H9 (cell line): ENCODE measurements around the gene MTFP1. TPM values are rescaled to one million over a fixed set of nuclear protein-coding genes. Genes with fewer than 3 reads are reported as not detected.

ENCODE experiments used
- DNase-seq: peaks from one replicate; pipeline ENCODE4 v3.0.0-alpha.2; 2017
- H2AFZ ChIP-seq: one replicate; pipeline ENCODE4 v1.6.1; 2013; ENCODE audit warnings: mild to moderate bottlenecking, low read length, control low read depth, moderate library complexity
- H2AK5ac ChIP-seq: 2 replicates; pipeline ENCODE4 v1.6.1; 2013; ENCODE audit warnings: low read length, control low read depth, mixed read lengths; ENCODE audit not compliant: insufficient read length
- H2BK120ac ChIP-seq: one replicate; pipeline ENCODE4 v1.6.1; 2013; ENCODE audit warnings: low read depth, mild to moderate bottlenecking, low read length, control low read depth, inconsistent platforms; ENCODE audit not compliant: poor library complexity, severe bottlenecking
- H2BK12ac ChIP-seq: 2 replicates; pipeline ENCODE4 v1.6.1; 2013; ENCODE audit warnings: low read length, control low read depth, mixed read lengths, low read depth; ENCODE audit not compliant: insufficient read length
- H2BK15ac ChIP-seq: 2 replicates; pipeline ENCODE4 v1.6.1; 2013; ENCODE audit warnings: low read depth, low read length, control low read depth
- H2BK20ac ChIP-seq: one replicate; pipeline ENCODE4 v1.6.1; 2013; ENCODE audit warnings: low read depth, mild to moderate bottlenecking, low read length, control low read depth, inconsistent platforms; ENCODE audit not compliant: poor library complexity, severe bottlenecking
- H2BK5ac ChIP-seq: 2 replicates; pipeline ENCODE4 v1.6.1; 2013; ENCODE audit warnings: low read length, control low read depth, mixed read lengths; ENCODE audit not compliant: insufficient read length
- H3K14ac ChIP-seq: 2 replicates; pipeline ENCODE4 v1.6.1; 2013; ENCODE audit warnings: low read length, control low read depth; ENCODE audit not compliant: insufficient read depth
- H3K18ac ChIP-seq: 2 replicates; pipeline ENCODE4 v1.6.1; 2013; ENCODE audit warnings: low read depth, mild to moderate bottlenecking, mixed read lengths, low read length, control low read depth; ENCODE audit not compliant: insufficient read length
- H3K23ac ChIP-seq: 2 replicates; pipeline ENCODE4 v1.6.1; 2013; ENCODE audit warnings: low read length, control low read depth, mixed read lengths, low read depth; ENCODE audit not compliant: insufficient read length
- H3K23me2 ChIP-seq: 2 replicates; pipeline ENCODE4 v1.6.1; 2013; ENCODE audit warnings: low read depth, mild to moderate bottlenecking, mixed read lengths, low read length, control low read depth; ENCODE audit not compliant: insufficient read length, poor library complexity, severe bottlenecking
- H3K27ac ChIP-seq: 2 replicates; pipeline ENCODE4 v1.5.1; 2013; ENCODE audit warnings: low read length, control low read depth, mixed read lengths, low read depth; ENCODE audit not compliant: insufficient read length
- H3K27me3 ChIP-seq: 2 replicates; pipeline ENCODE4 v1.6.1; 2013; ENCODE audit warnings: low read length, control low read depth, inconsistent platforms; ENCODE audit not compliant: insufficient read depth
- H3K4ac ChIP-seq: 2 replicates; pipeline ENCODE4 v1.6.1; 2013; ENCODE audit warnings: low read depth, mild to moderate bottlenecking, control low read depth, inconsistent platforms, low read length, moderate library complexity
- H3K4me1 ChIP-seq: 2 replicates; pipeline ENCODE4 v1.6.1; 2013; ENCODE audit warnings: low read length, control low read depth, inconsistent platforms; ENCODE audit not compliant: insufficient read depth
- H3K4me2 ChIP-seq: 2 replicates; pipeline ENCODE4 v1.6.1; 2013; ENCODE audit warnings: low read length, control low read depth, mixed read lengths; ENCODE audit not compliant: insufficient read length, insufficient read depth
- H3K56ac ChIP-seq: 2 replicates; pipeline ENCODE4 v1.6.1; 2013; ENCODE audit warnings: low read depth, mild to moderate bottlenecking, mixed read lengths, low read length, control low read depth; ENCODE audit not compliant: insufficient read length
- H3K79me1 ChIP-seq: 2 replicates; pipeline ENCODE4 v1.6.1; 2013; ENCODE audit warnings: low read depth, mild to moderate bottlenecking, moderate library complexity, low read length, control low read depth, inconsistent platforms; ENCODE audit not compliant: insufficient read depth, poor library complexity, severe bottlenecking
- H3K79me2 ChIP-seq: 2 replicates; pipeline ENCODE4 v1.6.1; 2013; ENCODE audit warnings: low read length, control low read depth, inconsistent platforms; ENCODE audit not compliant: insufficient read depth
- H3K9ac ChIP-seq: 2 replicates; pipeline ENCODE4 v1.6.1; 2013; ENCODE audit warnings: low read length, control low read depth, mixed read lengths; ENCODE audit not compliant: insufficient read length; ENCODE audit errors: extremely low read depth
- H3K9me3 ChIP-seq: one replicate; pipeline ENCODE4 v1.6.1; 2013; ENCODE audit warnings: low read depth, low read length, inconsistent platforms; ENCODE audit not compliant: control insufficient read depth
- H3T11ph ChIP-seq: one replicate; pipeline ENCODE4 v1.6.1; 2013; ENCODE audit warnings: mild to moderate bottlenecking, low read length, control low read depth, inconsistent platforms
- H4K20me1 ChIP-seq: one replicate; pipeline ENCODE4 v1.6.1; 2013; ENCODE audit not compliant: control insufficient read depth, insufficient read length, insufficient read depth
- H4K5ac ChIP-seq: 2 replicates; pipeline ENCODE4 v1.6.1; 2013; ENCODE audit warnings: low read depth, mild to moderate bottlenecking, mixed read lengths, low read length, control low read depth; ENCODE audit not compliant: insufficient read length
- H4K8ac ChIP-seq: replicated peaks from 2 replicates; pipeline ENCODE4 v1.6.1; 2013; ENCODE audit warnings: low read length, control low read depth, mixed read lengths, low read depth; ENCODE audit not compliant: insufficient read length
- H4K91ac ChIP-seq: 2 replicates; pipeline ENCODE4 v1.6.1; 2013; ENCODE audit warnings: low read depth, mild to moderate bottlenecking, moderate library complexity, mixed read lengths, low read length, control low read depth; ENCODE audit not compliant: insufficient read length
- H3K27ac Mint-ChIP-seq, 3 experiments: 2 replicates in 2 of 3; 3 replicates in 1 of 3; pipeline ENCODE4 v1.8.0; 2020 to 2021; ENCODE audit warnings: mixed read lengths in 3 of 3, mild to moderate bottlenecking in 1 of 3, moderate library complexity in 1 of 3
- H3K27me3 Mint-ChIP-seq: 2 replicates; pipeline ENCODE4 v1.8.0; 2021; ENCODE audit warnings: low read depth, mild to moderate bottlenecking, moderate library complexity, mixed read lengths
- H3K36me3 Mint-ChIP-seq, 3 experiments: 2 replicates in 2 of 3; 3 replicates in 1 of 3; pipeline ENCODE4 v1.8.0; 2020 to 2021; ENCODE audit warnings: low read depth in 3 of 3, mixed read lengths in 3 of 3; ENCODE audit not compliant: insufficient read depth in 1 of 3
- H3K4me1 Mint-ChIP-seq, 2 experiments: 2 replicates each; pipeline ENCODE4 v1.8.0; 2020; ENCODE audit warnings: mixed read lengths in 2 of 2
- H3K4me3 Mint-ChIP-seq, 2 experiments: 2 replicates in 1 of 2; 3 replicates in 1 of 2; pipeline ENCODE4 v1.8.0; 2020 to 2021; ENCODE audit warnings: mild to moderate bottlenecking in 2 of 2, mixed read lengths in 2 of 2, moderate library complexity in 1 of 2
- H3K9me3 Mint-ChIP-seq, 2 experiments: 2 replicates in 1 of 2; 3 replicates in 1 of 2; pipeline ENCODE4 v1.8.0; 2020; ENCODE audit warnings: mild to moderate bottlenecking in 2 of 2, mixed read lengths in 2 of 2, moderate library complexity in 1 of 2
- CTCF ChIP-seq: fragments of 200-600 bp; sonication (generic); conservative IDR thresholded peaks from 3 replicates; pipeline ENCODE4 v1.8.0; 2021; ENCODE audit warnings: antibody characterized with exemption, mild to moderate bottlenecking
- WGBS: extraction: QIAGEN DNeasy Blood & Tissue Kit; methylation state at CpG from one replicate; pipeline ENCODE4 v1.1.7; 2013; ENCODE audit warnings: missing lambda C conversion rate, low lambda C conversion rate, mixed read lengths; ENCODE audit not compliant: insufficient read length; ENCODE audit errors: extremely low coverage; 5-methylcytosine and 5-hydroxymethylcytosine counted together
- total RNA-seq: library from RNA; stranded (reverse); gene quantifications from 2 replicates; pipeline ENCODE4 v1.2.1, GENCODE V29; 2021

MTFP1 gene
- total RNA-seq, 1 experiment from 2014 or later: 46.8 TPM

DNA sequence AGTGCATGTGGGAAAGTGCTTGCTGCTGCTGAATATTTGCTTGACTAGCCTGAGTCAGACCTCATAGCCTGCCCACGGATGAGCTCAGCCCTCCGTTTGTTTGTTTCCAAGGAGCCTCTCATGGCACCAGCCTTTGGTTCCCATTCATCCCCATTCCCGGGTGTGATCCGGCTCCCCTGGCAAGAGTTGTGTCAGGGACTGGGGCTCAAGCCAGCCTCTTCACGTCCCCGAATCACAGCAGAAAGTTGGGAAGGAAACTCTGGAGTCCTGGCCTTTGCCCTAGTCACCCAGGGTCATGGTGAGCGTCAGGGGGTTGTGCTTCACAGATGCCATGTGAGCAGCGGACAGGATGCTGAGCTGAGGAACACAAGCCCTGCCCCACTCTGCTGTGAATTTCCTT lies 32.4 kb downstream of the MTFP1 start:
- TF ChIP-seq CTCF: no peak

More for the DNA sequence above, 32.4 kb downstream of the MTFP1 start:
- Histone ChIP-seq H2AK5ac (no peak overlapping the region), H3K79me2 (no peaks in the 10 kb centered on the region), H4K91ac (no peak overlapping the region), H3K23ac (no peak overlapping the region), H2BK5ac (no peak overlapping the region), H3K4me2 (no peak overlapping the region), H2BK120ac (no peak overlapping the region), H4K5ac (no peak overlapping the region), H3K56ac (no peak overlapping the region), H2BK20ac (no peak overlapping the region), H2AFZ (no peak overlapping the region), H3K27me3 (no peaks in the 10 kb centered on the region), H3K9me3 (no peaks in the 10 kb centered on the region), H3K23me2 (no peaks in the 10 kb centered on the region), H3K79me1 (no peaks in the 10 kb centered on the region), H3K18ac (no peak overlapping the region), H3K27ac (no peak overlapping the region), H3K14ac (no peak overlapping the region), H4K8ac (no peak overlapping the region), H3K4me1 (no peaks in the 10 kb centered on the region), H4K20me1 (no peaks in the 10 kb centered on the region), H3K4ac (no peak overlapping the region), H2BK15ac (no peak overlapping the region), H3T11ph (no peak overlapping the region), H3K9ac (no peak overlapping the region), H2BK12ac (no peak overlapping the region)
- H3K27me3 Mint-ChIP-seq: peaks cover 10% of the 10 kb centered on the region
- H3K4me3 Mint-ChIP-seq: no peak overlapping the region
- no peak for DNase-seq
- H3K9me3 Mint-ChIP-seq: no peaks in the 10 kb centered on the region
- H3K27ac Mint-ChIP-seq: no peak overlapping the region
- H3K36me3 Mint-ChIP-seq: no peaks in the 10 kb centered on the region
- H3K4me1 Mint-ChIP-seq: peaks cover 3 to 9% of the 10 kb centered on the region in 2 experiments; a peak in 3 of 4 replicates
- WGBS: no CpG with 5 or more reads among the region's 8 CpGs
